GM18907 (cell line): ENCODE data around the gene MGMT.

Experiments
- ATAC-seq: cut with Tn5 transposase; IDR thresholded peaks from one replicate; pipeline ENCODE4 v1.9.1; 2021; ENCODE audit warnings: mild to moderate bottlenecking, moderate library complexity; ENCODE audit not compliant: unreplicated experiment

The MGMT gene

GRCh38 chr10:129768437-129769355 lies 301.7 kb downstream of the MGMT start:
- no peak for ATAC-seq

DNA sequence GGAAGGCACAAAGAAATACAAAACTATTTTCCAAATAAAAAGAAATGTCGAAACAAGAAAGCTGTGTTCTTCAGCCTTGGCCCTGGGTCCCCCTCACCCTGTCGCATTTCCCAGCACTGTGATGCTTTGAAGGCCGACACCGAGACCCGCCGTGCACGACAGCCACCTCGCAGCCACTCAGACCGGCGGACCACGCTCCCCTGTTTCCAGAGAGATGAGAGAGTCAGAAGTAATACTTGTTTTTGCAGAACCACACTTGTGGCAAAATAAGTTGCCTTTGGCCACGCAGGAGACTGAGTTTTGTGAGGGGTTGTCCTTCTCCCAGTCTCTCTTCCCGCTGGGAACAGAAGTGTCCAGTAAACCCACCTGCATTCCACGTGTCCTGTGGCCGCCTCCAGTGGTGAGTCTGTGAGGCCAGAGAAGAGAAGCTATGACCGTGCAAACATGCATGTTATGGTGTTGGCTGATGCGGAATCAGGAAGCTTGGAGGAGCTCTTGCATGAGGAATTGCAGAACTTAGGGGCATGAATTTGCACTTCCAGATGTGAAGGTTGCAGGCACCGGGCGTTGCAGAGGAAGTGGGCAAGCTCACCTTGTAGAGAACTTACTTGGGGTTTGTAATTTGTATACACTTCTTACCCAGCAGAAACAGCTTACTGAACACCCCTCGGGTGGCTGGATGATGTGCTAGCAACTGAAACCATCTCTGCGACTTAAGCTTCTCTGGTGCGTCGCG lies 302.5 kb downstream of the MGMT start:
- no peak for ATAC-seq

GRCh38 chr10:129770286-129770685 lies 303.2 kb downstream of the MGMT start:
- no peak for ATAC-seq

DNA sequence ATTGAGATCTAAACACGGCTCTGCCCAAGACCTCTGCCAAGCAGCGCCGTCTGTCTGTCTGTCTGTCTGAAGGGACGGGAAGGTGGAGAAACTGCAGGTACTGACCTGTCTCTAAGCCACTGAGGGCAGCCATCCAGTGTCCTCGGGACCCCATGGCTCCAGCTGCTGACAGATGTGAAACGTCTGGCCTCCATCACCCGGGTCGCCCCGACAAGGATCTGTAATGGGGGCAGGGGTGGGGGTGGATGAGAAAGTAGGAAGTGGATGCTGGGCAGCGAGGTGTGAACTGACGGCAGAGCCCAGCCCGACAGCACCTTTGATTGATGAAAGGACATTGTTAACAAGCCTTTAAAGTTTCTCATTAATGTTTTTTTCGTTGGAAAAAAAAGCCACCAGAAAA lies 304.0 kb downstream of the MGMT start:
- no peak for ATAC-seq

GRCh38 chr10:129771576-129771975 lies 304.5 kb downstream of the MGMT start:
- no peak for ATAC-seq

DNA sequence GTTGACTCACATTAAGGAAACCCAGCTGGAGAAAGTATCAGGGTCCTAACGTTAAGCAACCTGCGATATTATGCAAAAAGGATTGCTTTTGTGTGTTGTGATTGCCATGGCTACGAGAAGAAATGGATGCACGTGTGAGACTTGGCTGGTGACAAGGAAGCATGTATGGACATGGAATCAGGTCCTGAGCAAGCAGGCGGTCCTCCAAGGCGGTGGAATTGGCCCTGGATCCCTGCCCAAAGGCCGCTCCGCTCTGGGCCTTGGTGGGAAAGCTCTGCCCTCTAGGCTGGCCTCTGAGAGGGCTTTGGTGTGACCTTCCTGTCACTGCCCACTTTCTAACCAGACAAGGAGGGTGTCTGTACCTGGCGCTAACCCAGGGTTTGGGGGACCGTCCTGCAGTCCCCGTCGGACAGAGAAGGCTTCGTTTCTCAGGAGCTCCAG lies 305.0 kb downstream of the MGMT start:
- ATAC-seq = no peak

DNA sequence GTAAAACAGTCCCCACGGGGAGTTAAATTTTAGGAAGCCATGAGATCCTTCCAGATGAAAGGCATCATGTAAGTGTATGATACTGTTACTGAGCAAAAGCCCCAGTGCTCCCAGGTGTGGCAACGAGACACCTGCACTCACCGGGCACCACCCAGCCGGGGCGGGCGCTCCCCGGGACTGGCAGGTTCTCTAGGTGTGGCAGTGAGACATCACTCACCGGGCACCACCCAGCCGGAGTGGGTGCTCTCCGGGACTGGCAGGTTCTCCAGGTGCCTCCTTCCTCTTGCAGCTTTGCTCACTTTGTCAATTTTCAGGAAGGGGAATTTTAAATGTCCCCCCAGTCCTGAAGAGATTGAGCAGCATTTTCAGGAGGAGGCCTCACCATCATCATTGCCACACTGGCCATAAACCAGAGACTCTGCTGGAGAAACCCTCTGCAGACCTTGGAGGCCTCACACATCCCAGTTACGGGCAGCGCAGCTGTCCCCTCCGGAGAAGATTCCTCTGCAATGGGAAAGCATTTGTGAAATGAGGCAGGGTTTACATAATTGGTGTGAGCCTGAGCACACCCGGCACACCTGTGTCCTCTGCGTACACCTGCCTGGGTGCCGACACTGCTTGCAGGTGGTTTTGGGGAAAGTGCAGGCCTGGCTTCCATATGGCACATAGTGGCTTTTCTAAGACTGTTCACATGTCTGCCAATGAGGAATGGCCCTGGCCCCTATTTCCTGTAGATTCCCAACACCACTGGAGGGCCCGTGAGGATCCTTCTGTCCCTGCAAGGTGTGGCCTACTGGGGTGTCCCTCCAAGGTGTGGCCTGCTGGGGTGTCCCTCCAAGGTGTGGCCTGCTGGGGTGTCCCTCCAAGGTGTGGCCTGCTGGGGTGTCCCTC lies 305.7 kb downstream of the MGMT start:
- no peak for ATAC-seq

GRCh38 chr10:129773359-129773990 lies 306.4 kb downstream of the MGMT start:
- no peak for ATAC-seq

GRCh38 chr10:129774082-129774735 lies 307.2 kb downstream of the MGMT start:
- ATAC-seq = no peak

GRCh38 chr10:129774736-129775401 lies 307.8 kb downstream of the MGMT start:
- ATAC-seq = no peak

DNA sequence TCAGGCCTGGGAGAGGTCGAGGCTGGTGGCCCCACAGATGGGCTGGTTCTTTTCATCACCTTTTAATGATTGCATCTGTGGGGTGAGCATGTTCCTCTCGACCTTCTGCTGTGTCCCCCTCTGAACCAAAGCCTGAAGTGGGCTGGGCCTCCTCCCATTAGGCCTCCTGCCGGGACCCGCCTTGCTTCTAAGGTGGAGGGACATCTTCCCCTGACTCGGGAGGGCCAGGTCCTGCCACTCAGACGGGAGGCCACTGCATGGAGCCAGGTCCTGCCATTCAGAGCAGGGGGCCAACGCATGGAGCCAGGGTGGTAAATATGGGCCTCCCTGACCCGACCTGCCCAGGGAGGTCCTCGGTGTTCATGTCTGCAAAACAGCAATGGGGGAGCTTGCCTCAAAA lies 308.6 kb downstream of the MGMT start:
- ATAC-seq = no peak

GRCh38 chr10:129777687-129778086 lies 310.6 kb downstream of the MGMT start:
- no peak for ATAC-seq

- no peak for ATAC-seq
Measured at GRCh38 chr10:129778571-129778970, 311.5 kb downstream of the MGMT start.

- ATAC-seq = no peak
Measured at GRCh38 chr10:129779126-129780111, 312.4 kb downstream of the MGMT start.

DNA sequence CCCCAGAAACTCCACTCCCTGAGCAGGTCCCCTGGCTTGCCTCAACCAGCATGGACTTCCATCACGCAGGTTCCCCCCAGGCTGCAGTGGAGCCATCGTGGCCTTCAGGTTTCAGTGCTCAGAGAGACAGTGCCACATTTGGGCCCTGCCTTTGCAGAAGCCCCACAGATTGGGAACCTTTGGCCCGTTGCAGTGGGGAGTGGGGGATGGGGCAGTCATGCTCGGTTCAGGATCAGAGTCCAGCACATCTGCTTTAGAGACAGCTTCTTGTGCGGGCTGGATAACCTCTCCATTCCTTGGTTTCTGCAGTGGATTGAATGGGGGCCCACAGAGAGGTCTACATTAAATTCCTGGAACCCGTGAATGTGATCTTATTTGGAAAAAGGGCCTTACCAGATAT lies 313.2 kb downstream of the MGMT start:
- ATAC-seq = no peak

- no peak for ATAC-seq
Measured at GRCh38 chr10:129780901-129781795, 314.1 kb downstream of the MGMT start.

GRCh38 chr10:129784291-129784690 lies 317.2 kb downstream of the MGMT start:
- ATAC-seq = no peak
